ENCODE results near the gene PRRT3.
A peak's percentile ranks its signal among the peaks of the same experiment; 100 is the strongest.

The PRRT3 gene

DNA sequence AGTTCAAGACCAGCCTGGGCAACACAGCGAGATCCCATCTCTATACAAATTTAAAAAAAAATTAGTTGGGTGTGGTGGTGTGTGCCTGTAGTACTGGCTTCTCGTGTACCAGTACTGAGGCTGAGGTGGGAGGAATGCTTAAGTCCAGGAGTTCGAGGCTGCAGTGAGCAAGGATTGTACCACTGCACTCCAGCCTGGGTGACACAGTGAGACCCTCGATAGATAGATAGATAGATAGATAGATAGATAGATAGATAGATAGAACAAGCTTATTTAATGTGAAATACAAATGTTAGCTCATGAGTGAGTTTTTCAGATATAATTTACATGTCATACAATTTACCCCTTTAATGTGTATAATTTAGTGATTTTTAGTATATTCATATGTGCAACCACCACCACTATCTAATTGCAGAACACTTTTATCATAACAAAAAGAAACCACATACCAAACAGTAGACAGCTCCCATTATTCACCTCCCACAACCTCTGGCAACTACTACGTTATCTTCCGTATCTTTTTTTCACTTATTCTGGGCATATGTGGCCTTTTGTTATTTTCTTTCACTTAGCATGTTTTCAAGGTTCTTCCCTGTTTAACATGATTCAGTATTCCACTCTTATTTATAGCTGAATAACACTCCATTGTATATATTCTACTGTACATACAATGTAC is 13.1 kb upstream of the PRRT3 start:
- no peak for TF ChIP-seq CTCF (IDR thresholded peaks at IDR 0.05; ENCODE audit: low read depth, low read length, missing control alignments)
- Histone ChIP-seq H3K27ac (no peak overlapping the region), H3K27me3 (replicated peaks) (no peaks in the 10 kb centered on the region), H3K4me3 (ENCODE audit: low read depth, low read length) (no peak overlapping the region), H3K36me3 (replicated peaks) (peaks cover 26% of the 10 kb centered on the region)
- DNase-seq: no peak
- in situ Hi-C loops (cut with HindIII; ENCODE audit: low pct_ligation_motif_present, low sequenced_read_pairs): no loop called here

DNA sequence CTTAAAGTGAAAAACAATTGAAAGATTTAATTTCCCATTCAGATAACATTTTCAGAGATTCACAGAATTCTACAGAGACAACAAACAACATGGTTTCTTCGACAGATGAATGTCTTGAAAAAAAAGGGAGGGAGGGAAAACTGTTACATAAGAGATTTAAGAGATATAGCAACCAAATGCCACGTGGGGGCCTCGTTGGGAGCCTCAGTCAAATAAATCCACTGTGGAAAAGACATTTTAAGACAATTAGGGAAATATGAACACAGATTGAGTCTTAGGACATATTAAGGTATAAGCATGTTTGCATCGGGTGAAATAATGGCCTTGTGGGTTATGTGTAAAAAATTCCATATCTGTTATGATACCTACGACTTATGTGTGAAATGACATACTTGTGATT is 5.0 kb upstream of the PRRT3 start:
- H3K36me3 ChIP-seq (replicated peaks): no peaks in the 10 kb centered on the region
- no peak for DNase-seq
- no peak overlapping the region for H3K4me3 ChIP-seq (ENCODE audit: low read depth, low read length)
- TF ChIP-seq CTCF (IDR thresholded peaks at IDR 0.05; ENCODE audit: low read depth, low read length, missing control alignments): peak; percentile 33
- H3K27ac ChIP-seq: no peak overlapping the region
- no peaks in the 10 kb centered on the region for H3K27me3 ChIP-seq (replicated peaks)
- in situ Hi-C loops (cut with HindIII; ENCODE audit: low pct_ligation_motif_present, low sequenced_read_pairs): no loop called here

DNA sequence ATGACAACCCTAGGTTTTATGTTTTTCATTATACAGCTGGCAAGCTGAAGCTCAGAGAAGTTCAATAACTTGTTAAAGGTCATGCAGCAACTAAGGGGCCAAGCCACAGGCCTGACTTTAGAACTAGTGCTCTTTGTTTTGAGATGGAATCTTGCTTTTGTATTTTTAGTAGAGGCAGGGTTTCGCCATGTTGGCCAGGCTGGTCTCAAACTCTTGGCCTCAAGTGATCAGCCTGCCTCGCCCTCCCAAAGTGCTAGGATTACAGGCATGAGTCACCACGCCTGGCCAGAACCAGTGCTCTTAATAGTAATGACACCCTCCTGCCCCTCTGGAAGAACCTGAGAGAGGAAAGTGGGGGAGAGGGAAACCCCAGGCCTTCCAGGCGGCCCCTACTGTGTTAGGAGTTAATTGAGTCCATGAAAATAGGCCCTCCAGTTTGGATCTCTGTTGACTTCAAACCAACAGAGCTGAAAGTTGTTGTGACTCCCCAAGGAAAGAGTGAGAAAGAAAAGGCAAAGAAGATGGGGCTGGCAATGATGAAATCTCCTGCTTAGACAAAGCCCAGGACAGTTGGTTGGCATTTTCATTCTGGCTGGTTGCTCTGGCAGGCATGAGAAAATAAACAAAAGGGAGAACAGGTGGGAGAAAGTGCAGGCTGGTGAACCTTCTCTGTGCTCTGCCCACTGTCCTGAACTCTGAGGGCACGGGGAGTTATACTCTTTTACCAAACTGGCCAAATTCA is 3.6 kb upstream of the PRRT3 start:
- Histone ChIP-seq H3K36me3 (replicated peaks) (no peaks in the 10 kb centered on the region), H3K27me3 (replicated peaks) (no peaks in the 10 kb centered on the region), H3K4me3 (ENCODE audit: low read depth, low read length) (no peak overlapping the region), H3K27ac (no peak overlapping the region)
- no peak for TF ChIP-seq CTCF (IDR thresholded peaks at IDR 0.05; ENCODE audit: low read depth, low read length, missing control alignments)
- no peak for DNase-seq
- in situ Hi-C loops (cut with HindIII; ENCODE audit: low pct_ligation_motif_present, low sequenced_read_pairs): no loop called here

GRCh38 chr3:9955067-9955502 is 2.9 kb upstream of the PRRT3 start:
- Histone ChIP-seq H3K27me3 (replicated peaks) (no peaks in the 10 kb centered on the region), H3K36me3 (replicated peaks) (no peaks in the 10 kb centered on the region), H3K27ac (no peak overlapping the region), H3K4me3 (ENCODE audit: low read depth, low read length) (no peak overlapping the region)
- DNase-seq: no peak
- in situ Hi-C loops (cut with HindIII; ENCODE audit: low pct_ligation_motif_present, low sequenced_read_pairs): no loop called here
- TF ChIP-seq CTCF (IDR thresholded peaks at IDR 0.05; ENCODE audit: low read depth, low read length, missing control alignments): no peak

DNA sequence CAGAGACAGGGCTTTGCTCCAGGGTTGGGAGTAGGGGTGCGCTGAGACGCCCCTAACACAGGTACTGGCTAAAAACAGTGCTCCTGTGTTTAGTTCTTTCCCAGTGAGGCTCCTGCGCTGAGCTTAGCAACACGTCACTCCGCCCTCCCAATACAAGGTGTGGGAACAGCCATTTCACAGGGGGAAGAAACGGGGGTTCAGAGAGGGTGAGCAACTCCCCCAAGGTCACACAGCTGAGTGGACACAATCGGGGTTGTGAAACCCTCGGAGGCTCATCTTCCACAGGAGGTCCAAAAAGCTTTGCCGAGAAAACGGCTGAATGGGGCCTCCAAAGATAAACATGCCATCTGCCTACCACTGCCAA is 628 bp downstream of the PRRT3 start:
- H3K36me3 ChIP-seq (replicated peaks): no peaks in the 10 kb centered on the region
- in situ Hi-C loops (cut with HindIII; ENCODE audit: low pct_ligation_motif_present, low sequenced_read_pairs): no loop called here
- DNase-seq: no peak
- H3K27ac ChIP-seq: no peak overlapping the region
- H3K27me3 ChIP-seq (replicated peaks): no peaks in the 10 kb centered on the region
- peak overlapping the region; percentile 60 for H3K4me3 ChIP-seq (ENCODE audit: low read depth, low read length)
- TF ChIP-seq CTCF (IDR thresholded peaks at IDR 0.05; ENCODE audit: low read depth, low read length, missing control alignments): no peak
